HG03159 (cell line): ENCODE results near the gene PSMD2.

Experiments
- ATAC-seq: cut with Tn5 transposase; IDR thresholded peaks from one replicate; pipeline ENCODE4 v1.9.1; 2021; ENCODE audit warnings: mild to moderate bottlenecking, moderate library complexity; ENCODE audit not compliant: unreplicated experiment

Gene PSMD2

GRCh38 chr3:184315871-184316661, 17.0 kb downstream of the PSMD2 start:
- ATAC-seq, result no peak

GRCh38 chr3:184316792-184317191, 17.8 kb downstream of the PSMD2 start:
- no peak for ATAC-seq

GRCh38 chr3:184317201-184317600, 18.2 kb downstream of the PSMD2 start:
- ATAC-seq, result no peak

DNA sequence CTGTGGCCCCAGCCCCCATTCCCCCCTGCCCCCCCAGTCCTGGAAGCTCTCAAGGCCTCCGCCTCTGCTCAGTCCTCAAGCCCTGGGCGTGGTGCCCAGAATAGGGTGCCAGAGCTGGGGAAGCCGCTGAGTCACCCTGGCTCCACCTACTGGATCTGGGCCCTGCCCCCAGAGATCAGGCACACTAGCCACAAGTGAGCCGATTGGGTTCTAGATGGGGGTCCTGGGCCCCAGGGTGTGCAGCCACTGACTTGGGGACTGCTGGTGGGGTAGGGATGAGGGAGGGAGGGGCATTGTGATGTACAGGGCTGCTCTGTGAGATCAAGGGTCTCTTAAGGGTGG, 21.0 kb downstream of the PSMD2 start:
- no peak for ATAC-seq

- no peak for ATAC-seq
Measured at GRCh38 chr3:184321666-184322065, 22.6 kb downstream of the PSMD2 start.

- ATAC-seq, result no peak
Measured at GRCh38 chr3:184322731-184323487, 23.9 kb downstream of the PSMD2 start.

GRCh38 chr3:184323696-184324095, 24.7 kb downstream of the PSMD2 start:
- ATAC-seq, result no peak

DNA sequence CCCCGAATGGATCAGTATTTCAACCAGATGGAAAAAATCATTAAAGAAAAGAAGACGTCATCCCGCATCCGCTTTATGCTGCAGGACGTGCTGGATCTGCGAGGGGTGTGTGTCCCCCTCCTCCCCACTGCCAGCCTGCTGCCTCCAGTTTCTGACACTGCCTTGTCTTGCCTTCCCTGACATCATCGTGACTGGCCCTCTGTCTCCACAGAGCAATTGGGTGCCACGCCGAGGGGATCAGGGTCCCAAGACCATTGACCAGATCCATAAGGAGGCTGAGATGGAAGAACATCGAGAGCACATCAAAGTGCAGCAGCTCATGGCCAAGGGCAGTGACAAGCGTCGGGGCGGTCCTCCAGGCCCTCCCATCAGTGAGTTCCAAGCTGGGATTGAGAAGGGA, 26.2 kb downstream of the PSMD2 start:
- ATAC-seq, result no peak

GRCh38 chr3:184325715-184326369, 26.8 kb downstream of the PSMD2 start:
- ATAC-seq, result no peak

DNA sequence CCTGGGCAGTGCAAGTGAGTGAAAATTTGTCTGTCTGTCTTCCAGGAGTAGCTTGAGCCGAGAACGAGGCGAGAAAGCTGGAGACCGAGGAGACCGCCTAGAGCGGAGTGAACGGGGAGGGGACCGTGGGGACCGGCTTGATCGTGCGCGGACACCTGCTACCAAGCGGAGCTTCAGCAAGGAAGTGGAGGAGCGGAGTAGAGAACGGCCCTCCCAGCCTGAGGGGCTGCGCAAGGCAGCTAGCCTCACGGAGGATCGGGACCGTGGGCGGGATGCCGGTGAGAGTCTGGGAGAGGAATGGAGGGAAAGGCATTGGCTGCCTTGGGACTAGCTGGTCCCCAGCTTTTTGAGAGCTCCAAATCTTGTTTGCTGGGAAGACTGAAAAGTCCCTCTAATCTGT, 28.1 kb downstream of the PSMD2 start:
- no peak for ATAC-seq

GRCh38 chr3:184328516-184328915, 29.5 kb downstream of the PSMD2 start:
- no peak for ATAC-seq

DNA sequence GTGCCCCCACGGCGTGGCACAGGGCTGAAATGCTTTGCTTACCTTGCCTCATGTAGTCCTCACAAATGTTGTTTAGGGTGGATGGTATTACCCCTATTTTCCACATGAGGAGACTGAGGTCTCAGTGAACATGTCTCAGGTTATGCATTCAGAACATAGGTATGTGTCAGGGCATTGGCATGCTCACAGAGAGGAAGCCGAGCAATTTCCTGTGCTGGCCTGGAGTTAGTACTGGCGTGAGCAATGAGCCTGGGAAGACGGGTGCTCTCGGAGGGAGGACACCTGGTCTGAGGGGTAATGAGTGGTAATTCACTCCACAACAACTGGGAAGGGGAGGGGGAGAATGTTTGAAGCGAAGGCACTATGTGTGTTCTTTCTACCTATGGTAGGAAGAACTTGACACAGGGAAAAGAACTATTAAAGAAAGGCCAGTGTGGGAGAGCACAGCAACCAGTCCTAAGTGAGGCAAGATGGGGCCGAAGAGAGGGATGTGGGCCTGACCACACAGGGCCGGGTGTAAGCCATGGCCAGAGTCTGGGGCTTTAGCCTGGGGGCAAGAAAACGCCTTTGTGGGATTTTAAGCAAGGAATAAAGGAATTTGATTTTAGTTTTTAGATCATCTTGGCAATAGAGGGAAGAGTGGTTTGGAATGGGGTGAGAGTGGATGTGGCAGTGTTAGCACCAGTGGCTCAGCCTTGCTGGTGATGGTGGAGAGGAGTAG, 33.5 kb downstream of the PSMD2 start:
- no peak for ATAC-seq

- no peak for ATAC-seq
Measured at GRCh38 chr3:184333190-184333589, 34.1 kb downstream of the PSMD2 start.

GRCh38 chr3:184333700-184334099, 34.7 kb downstream of the PSMD2 start:
- ATAC-seq, result no peak

DNA sequence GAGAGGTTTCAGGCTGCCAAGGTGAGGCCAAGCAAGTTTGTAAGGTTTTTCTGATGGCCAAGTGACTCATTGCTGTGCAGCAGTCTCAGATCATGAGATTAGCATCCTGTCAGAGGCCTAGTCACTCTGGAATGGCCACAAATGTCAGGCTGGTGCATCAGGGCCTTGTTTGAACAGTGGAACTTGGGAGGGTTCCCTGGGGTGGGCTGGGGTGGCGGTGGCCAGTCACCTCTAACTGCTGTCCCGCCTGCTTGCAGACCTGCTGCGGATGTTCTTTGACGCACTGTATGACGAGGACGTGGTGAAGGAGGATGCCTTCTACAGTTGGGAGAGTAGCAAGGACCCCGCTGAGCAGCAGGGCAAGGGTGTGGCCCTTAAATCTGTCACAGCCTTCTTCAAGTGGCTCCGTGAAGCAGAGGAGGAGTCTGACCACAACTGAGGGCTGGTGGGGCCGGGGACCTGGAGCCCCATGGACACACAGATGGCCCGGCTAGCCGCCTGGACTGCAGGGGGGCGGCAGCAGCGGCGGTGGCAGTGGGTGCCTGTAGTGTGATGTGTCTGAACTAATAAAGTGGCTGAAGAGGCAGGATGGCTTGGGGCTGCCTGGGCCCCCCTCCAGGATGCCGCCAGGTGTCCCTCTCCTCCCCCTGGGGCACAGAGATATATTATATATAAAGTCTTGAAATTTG, 35.6 kb downstream of the PSMD2 start:
- no peak for ATAC-seq

- ATAC-seq, result peak; percentile 5
Measured at GRCh38 chr3:184335291-184335660, 36.2 kb downstream of the PSMD2 start.

GRCh38 chr3:184335661-184336546, 36.9 kb downstream of the PSMD2 start:
- ATAC-seq, result peak; percentile 83

DNA sequence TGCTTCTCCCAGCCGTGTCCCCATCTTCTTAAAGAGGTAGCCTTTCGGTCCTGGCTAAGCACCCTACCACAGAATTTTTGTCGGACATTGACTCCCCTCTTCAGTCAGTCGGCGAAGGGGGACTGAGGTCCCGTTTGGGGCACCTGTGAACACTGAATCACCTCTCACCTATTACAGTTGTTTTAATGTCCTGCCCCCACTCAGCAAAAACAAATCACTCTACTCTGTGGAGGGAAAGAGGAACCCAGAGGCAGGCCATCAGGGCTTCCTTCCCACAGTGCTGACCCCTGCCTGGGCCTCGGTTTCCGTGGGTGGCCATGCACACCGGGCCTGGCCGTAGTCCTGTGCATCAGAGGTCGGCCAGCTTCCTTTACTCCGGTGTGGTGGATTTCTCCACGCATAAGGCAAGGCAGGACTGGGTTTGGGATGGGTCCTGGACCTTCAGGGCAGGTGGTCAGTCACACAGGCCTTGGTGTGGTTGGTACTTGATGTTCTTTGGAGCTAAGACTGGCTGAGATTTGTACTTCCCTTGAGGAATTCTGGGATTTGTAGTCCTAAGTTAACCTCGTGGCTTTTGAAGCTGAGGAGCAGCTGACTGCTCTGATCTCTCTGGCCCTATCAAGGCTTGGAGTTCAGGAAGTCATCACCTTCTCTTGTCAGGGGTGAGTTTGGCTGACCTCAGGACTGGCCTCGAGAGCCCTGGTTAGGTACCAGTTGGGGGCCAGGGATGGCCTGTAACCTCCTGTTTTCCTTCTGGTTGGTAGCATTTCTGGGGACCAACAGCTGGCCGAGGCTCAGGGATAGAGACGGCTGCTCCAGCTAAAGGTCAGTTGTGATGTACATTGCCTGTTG, 37.7 kb downstream of the PSMD2 start:
- no peak for ATAC-seq

DNA sequence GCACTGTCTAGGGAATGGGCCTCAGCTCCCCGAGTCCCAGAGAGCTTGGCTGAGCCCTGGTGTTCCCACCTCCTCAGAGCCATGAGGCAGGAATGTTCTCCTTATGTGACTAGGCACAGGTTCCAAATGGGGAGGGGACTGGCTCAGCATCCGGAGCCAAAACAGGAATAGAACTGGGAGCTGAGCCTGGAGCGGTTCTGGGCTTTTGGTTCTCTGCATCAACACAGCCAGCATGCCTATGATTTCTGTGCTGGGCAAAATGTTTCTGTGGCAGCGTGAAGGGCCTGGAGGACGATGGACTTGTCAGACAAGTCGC, 38.3 kb downstream of the PSMD2 start, which contains the start of gene FAM131A:
TSS of gene FAM131A (plus strand) at position 202 of the 316 bp plus-strand sequence. CDS start at position 233, 31 bp downstream.
- ATAC-seq, result no peak
